Duodenal mucosa (tissue), 2 donors: ENCODE data around the gene ZKSCAN4.
A peak's percentile ranks its signal among the peaks of the same experiment; 100 is the strongest.

Experiments
- H3K27ac ChIP-seq: one replicate; pipeline ENCODE4 v1.7.0; 2013; ENCODE audit warnings: low read depth, low read length
- H3K27me3 ChIP-seq, 2 donors: one replicate each; pipeline ENCODE4 v1.7.0; 2013; ENCODE audit warnings: low read length in 2 of 2, control low read depth in 1 of 2; ENCODE audit not compliant: insufficient read depth in 2 of 2, control insufficient read depth in 1 of 2
- H3K36me3 ChIP-seq, 2 donors: one replicate each; pipeline ENCODE4 v1.7.0; 2013; ENCODE audit warnings: low read length in 2 of 2, control low read depth in 1 of 2; ENCODE audit not compliant: insufficient read depth in 2 of 2, control insufficient read depth in 1 of 2
- H3K4me1 ChIP-seq, 2 donors: one replicate each; pipeline ENCODE4 v1.7.0; 2013; ENCODE audit warnings: low read length in 2 of 2, control low read depth in 1 of 2; ENCODE audit not compliant: insufficient read depth in 2 of 2, control insufficient read depth in 1 of 2
- H3K4me3 ChIP-seq, 2 donors: one replicate each; pipeline ENCODE4 v1.7.0; 2013; ENCODE audit warnings: low read length in 2 of 2, low read depth in 1 of 2
- H3K9ac ChIP-seq, 2 donors: one replicate each; pipeline ENCODE4 v1.7.0; 2013; ENCODE audit warnings: low read length in 2 of 2, low read depth in 1 of 2
- H3K9me3 ChIP-seq, 2 donors: one replicate each; pipeline ENCODE4 v1.7.0; 2013; ENCODE audit warnings: low read length in 2 of 2, control low read depth in 1 of 2; ENCODE audit not compliant: control insufficient read depth in 1 of 2

The ZKSCAN4 gene

GRCh38 chr6:28269492-28269891, 17.4 kb upstream of the ZKSCAN4 start:
- H3K4me3 ChIP-seq = no peak overlapping the region
- no peaks in the 10 kb centered on the region for H3K9me3 ChIP-seq
- no peaks in the 10 kb centered on the region for H3K27me3 ChIP-seq
- no peak overlapping the region for H3K27ac ChIP-seq
- H3K9ac ChIP-seq = no peak overlapping the region
- peaks cover 15 to 20% of the 10 kb centered on the region in 2 donors for H3K36me3 ChIP-seq
- H3K4me1 ChIP-seq = peaks cover 8 to 17% of the 10 kb centered on the region in 2 donors

- H3K27ac ChIP-seq = no peak overlapping the region
- peak overlapping the region; percentile 69 to 86 for H3K9ac ChIP-seq
- H3K36me3 ChIP-seq = peaks cover 10 to 11% of the 10 kb centered on the region in 2 donors
- no peaks in the 10 kb centered on the region for H3K9me3 ChIP-seq
- H3K4me1 ChIP-seq = peaks cover 8 to 17% of the 10 kb centered on the region in 2 donors
- peaks cover 0 to 3% of the 10 kb centered on the region in 2 donors for H3K27me3 ChIP-seq
- H3K4me3 ChIP-seq = peak overlapping the region; percentile 87 to 99
Measured at GRCh38 chr6:28267695-28268059, 15.6 kb upstream of the ZKSCAN4 start.

GRCh38 chr6:28266962-28267694, 15.1 kb upstream of the ZKSCAN4 start, which contains the start of gene ZSCAN26:
Gene ZSCAN26, plus strand, starts transcription at chr6:28267143. Its CDS starts 4,777 bp downstream, at chr6:28271920.
- Histone ChIP-seq H3K36me3 (peaks cover 5 to 6% of the 10 kb centered on the region in 2 donors), H3K27ac (peak within 1 kb of the TSS; percentile 87), H3K4me1 (peaks cover 8 to 17% of the 10 kb centered on the region in 2 donors), H3K4me3 (peak within 1 kb of the TSS; percentile 87 to 99), H3K9me3 (no peaks in the 10 kb centered on the region), H3K27me3 (peaks cover 0 to 3% of the 10 kb centered on the region in 2 donors), H3K9ac (peak within 1 kb of the TSS; percentile 69 to 86)

- Histone ChIP-seq H3K27ac (peak overlapping the region; percentile 87), H3K36me3 (peaks cover 0 to under 1% of the 10 kb centered on the region in 2 donors), H3K9me3 (no peaks in the 10 kb centered on the region), H3K9ac (peak overlapping the region; percentile 69 to 86), H3K27me3 (peaks cover 0 to 3% of the 10 kb centered on the region in 2 donors), H3K4me1 (peaks cover 8 to 17% of the 10 kb centered on the region in 2 donors), H3K4me3 (peak overlapping the region; percentile 87 to 99)
Measured at GRCh38 chr6:28266563-28266961, 14.5 kb upstream of the ZKSCAN4 start.

- no peaks in the 10 kb centered on the region for H3K36me3 ChIP-seq
- H3K27ac ChIP-seq = no peak overlapping the region
- H3K27me3 ChIP-seq = peaks cover 3% of the 10 kb centered on the region in 2 donors
- no peak overlapping the region for H3K4me3 ChIP-seq
- H3K9ac ChIP-seq = no peak overlapping the region
- H3K4me1 ChIP-seq = peaks cover 8 to 17% of the 10 kb centered on the region in 2 donors
- no peaks in the 10 kb centered on the region for H3K9me3 ChIP-seq
Measured at GRCh38 chr6:28264834-28265401, 12.8 kb upstream of the ZKSCAN4 start.

GRCh38 chr6:28263922-28264321, 11.9 kb upstream of the ZKSCAN4 start:
- Histone ChIP-seq H3K27me3 (peaks cover 3% of the 10 kb centered on the region in 2 donors), H3K4me1 (peaks cover 8 to 23% of the 10 kb centered on the region in 2 donors), H3K4me3 (no peak overlapping the region), H3K9ac (no peak overlapping the region), H3K27ac (no peak overlapping the region), H3K9me3 (peaks cover 0 to 2% of the 10 kb centered on the region in 2 donors), H3K36me3 (no peaks in the 10 kb centered on the region)

- Histone ChIP-seq H3K9ac (no peak within 1 kb of the TSS), H3K4me3 (peak within 1 kb of the TSS; percentile 54 to 60), H3K27me3 (peaks cover under 1 to 3% of the 10 kb centered on the region in 2 donors), H3K27ac (no peak within 1 kb of the TSS), H3K36me3 (no peaks in the 10 kb centered on the region), H3K4me1 (peaks cover 0 to 7% of the 10 kb centered on the region in 2 donors), H3K9me3 (peaks cover 0 to 2% of the 10 kb centered on the region in 2 donors)
Measured at GRCh38 chr6:28258877-28259777, 7.1 kb upstream of the ZKSCAN4 start, which contains the start of gene NKAPL. Gene NKAPL, plus strand, starts transcription at chr6:28259297. Its CDS starts 75 bp downstream, at chr6:28259372.

GRCh38 chr6:28257042-28257441, 5.0 kb upstream of the ZKSCAN4 start:
- peaks cover 0 to 2% of the 10 kb centered on the region in 2 donors for H3K9me3 ChIP-seq
- H3K4me1 ChIP-seq = peaks cover 0 to 15% of the 10 kb centered on the region in 2 donors
- no peak overlapping the region for H3K4me3 ChIP-seq
- peaks cover 0 to 3% of the 10 kb centered on the region in 2 donors for H3K27me3 ChIP-seq
- no peak overlapping the region for H3K27ac ChIP-seq
- no peak overlapping the region for H3K9ac ChIP-seq
- no peaks in the 10 kb centered on the region for H3K36me3 ChIP-seq

- no peak overlapping the region for H3K4me3 ChIP-seq
- no peak overlapping the region for H3K9ac ChIP-seq
- no peaks in the 10 kb centered on the region for H3K9me3 ChIP-seq
- H3K27ac ChIP-seq = no peak overlapping the region
- H3K36me3 ChIP-seq = peaks cover 0 to 2% of the 10 kb centered on the region in 2 donors
- H3K4me1 ChIP-seq = peaks cover 7 to 21% of the 10 kb centered on the region in 2 donors
- no peaks in the 10 kb centered on the region for H3K27me3 ChIP-seq
Measured at GRCh38 chr6:28254121-28254519, 2.1 kb upstream of the ZKSCAN4 start.
